Measurements from ENCODE around the gene SORL1.

DNA sequence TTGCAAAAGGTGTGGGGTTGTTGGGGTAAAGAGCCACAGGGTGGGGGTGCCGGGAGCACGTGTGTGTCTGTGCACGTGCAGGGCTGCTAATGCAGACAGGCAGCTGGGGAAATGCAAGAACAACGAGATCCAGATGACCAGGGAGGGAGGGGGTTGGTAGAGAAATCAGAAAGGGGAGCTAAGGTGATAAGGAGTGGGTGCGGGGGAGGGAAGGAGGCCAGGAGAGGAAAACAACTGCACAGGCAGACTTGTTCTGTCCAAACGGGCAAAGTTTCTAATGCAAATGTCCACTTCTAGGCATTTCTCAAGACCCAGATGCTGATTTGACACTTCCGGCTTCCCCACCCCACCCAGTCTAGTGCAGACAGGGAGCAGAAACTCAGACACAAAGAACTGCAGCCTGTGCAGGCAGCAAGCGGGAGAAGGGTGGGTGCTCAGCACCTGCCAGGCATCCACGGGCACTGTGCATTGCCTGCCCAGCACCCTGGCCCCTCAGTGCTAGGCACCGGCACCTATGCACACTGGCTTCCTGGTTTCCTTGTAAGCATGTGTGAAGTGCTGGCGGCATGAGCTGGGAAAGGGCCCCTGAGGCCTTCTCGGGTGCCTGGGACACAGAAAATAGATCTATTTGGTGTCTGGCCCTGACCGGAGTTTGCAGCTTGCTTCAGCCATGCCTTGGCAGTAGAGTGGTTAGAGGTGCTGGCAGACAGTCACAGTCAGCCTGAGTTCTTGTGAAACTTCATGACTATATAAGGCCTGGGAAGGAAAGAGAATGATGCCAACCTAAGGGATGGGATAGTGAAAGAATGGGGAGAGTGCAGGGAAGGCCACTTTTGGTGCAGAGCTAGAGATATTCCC, 220.7 kb downstream of the SORL1 start:
- TF ChIP-seq GATA3 (IDR thresholded peaks at IDR 0.05; ENCODE audit: low read depth, low read length) (no peak), GATA2 (IDR thresholded peaks at IDR 0.05; ENCODE audit: low read depth, low read length) (peak; percentile 41)
